SK-N-SH (cell line): ENCODE measurements around the gene KAT2A. TPM values are rescaled to one million over a fixed set of nuclear protein-coding genes. Genes with fewer than 3 reads are reported as not detected.

Experiments
- CTCF ChIA-PET: fragments of 300-600, 350-600 bp; formaldehyde crosslinking; extraction: SDS; loops from one replicate; lab custom pipeline; 2021; lab: Yijun Ruan, JAX
- POLR2A ChIA-PET: fragments of 350-600 bp; sonication (Branson Sonifier 250); formaldehyde crosslinking; extraction: SDS; loops from one replicate; lab custom pipeline; 2020; ENCODE audit warnings: antibody characterized with exemption, inconsistent platforms; lab: Yijun Ruan, JAX
- DNase-seq: peaks from one replicate; pipeline ENCODE4 v3.0.0; 2012
- H2AFZ ChIP-seq: fragments of 200-600 bp; sonication (generic); 2 replicates; pipeline ENCODE4 v1.8.1; 2016; ENCODE audit warnings: antibody characterized with exemption, mild to moderate bottlenecking, low read depth
- H3F3A ChIP-seq: fragments of 200-600 bp; sonication (generic); replicated peaks from 2 replicates; pipeline ENCODE3; 2016; ENCODE audit warnings: antibody characterized with exemption, mild to moderate bottlenecking; ENCODE audit not compliant: insufficient read depth
- H3K27ac ChIP-seq, 2 experiments: fragments of 200-500 bp in 1 of 2; fragments of 200-600 bp in 1 of 2; sonication (Bioruptor generic) in 1 of 2; sonication (generic), shearing (Covaris generic) in 1 of 2; 2 replicates each; pipeline versions ENCODE4 v1.5.1 to v1.6.1; 2014 to 2016; ENCODE audit warnings: low read depth in 2 of 2, inconsistent platforms in 1 of 2, low read length in 1 of 2, mild to moderate bottlenecking in 1 of 2, mixed read lengths in 1 of 2
- H3K27me3 ChIP-seq: fragments of 200-600 bp; sonication (generic), shearing (Covaris generic); 2 replicates; pipeline ENCODE4 v1.6.1; 2016; ENCODE audit warnings: mixed run types; ENCODE audit not compliant: insufficient read depth
- H3K36me3 ChIP-seq, 2 experiments: fragments of 200-500 bp in 1 of 2; fragments of 200-600 bp in 1 of 2; sonication (Bioruptor generic) in 1 of 2; sonication (generic) in 1 of 2; replicated peaks in 1 of 2; 2 replicates each; pipeline versions ENCODE3 to v1.5.1; 2014 to 2016; ENCODE audit warnings: low read length in 1 of 2, mild to moderate bottlenecking in 1 of 2; ENCODE audit not compliant: insufficient read depth in 2 of 2, control insufficient read depth in 1 of 2
- H3K4me1 ChIP-seq, 2 experiments: fragments of 200-500 bp in 1 of 2; fragments of 200-600 bp in 1 of 2; sonication (Bioruptor generic) in 1 of 2; sonication (generic), shearing (Covaris generic) in 1 of 2; 2 replicates each; pipeline versions ENCODE4 v1.5.1 to v1.6.1; 2014 to 2016; ENCODE audit warnings: low read depth in 1 of 2, low read length in 1 of 2, mixed run types in 1 of 2; ENCODE audit not compliant: insufficient read depth in 2 of 2, control insufficient read depth in 1 of 2
- H3K4me2 ChIP-seq: fragments of 200-600 bp; sonication (generic), shearing (Covaris generic); 2 replicates; pipeline ENCODE4 v1.6.1; 2017; ENCODE audit warnings: mixed run types
- H3K4me3 ChIP-seq, 2 experiments: fragments of 200-500 bp in 1 of 2; fragments of 200-600 bp in 1 of 2; sonication (Bioruptor generic) in 1 of 2; sonication (generic), shearing (Covaris generic) in 1 of 2; 2 replicates each; pipeline versions ENCODE4 v1.5.1 to v1.8.1; 2014 to 2016; ENCODE audit warnings: low read depth in 2 of 2, inconsistent platforms in 1 of 2, low read length in 1 of 2, mild to moderate bottlenecking in 1 of 2, mixed read lengths in 1 of 2, moderate library complexity in 1 of 2
- H3K79me2 ChIP-seq: fragments of 200-600 bp; sonication (generic); 2 replicates; pipeline ENCODE4 v1.8.1; 2017; ENCODE audit warnings: mild to moderate bottlenecking; ENCODE audit not compliant: insufficient read depth
- H3K9ac ChIP-seq: fragments of 200-600 bp; sonication (generic); 2 replicates; pipeline ENCODE4 v1.6.1; 2017; ENCODE audit warnings: mixed run types
- H3K9me2 ChIP-seq: fragments of 200-600 bp; sonication (generic); 2 replicates; pipeline ENCODE4 v1.6.1; 2017; ENCODE audit warnings: mixed run types
- H3K9me3 ChIP-seq: fragments of 200-600 bp; sonication (generic); 2 replicates; pipeline ENCODE4 v1.6.1; 2017; ENCODE audit warnings: mixed run types, mild to moderate bottlenecking, moderate library complexity
- H4K20me1 ChIP-seq: fragments of 200-600 bp; sonication (generic); 2 replicates; pipeline ENCODE4 v1.6.1; 2017; ENCODE audit warnings: mild to moderate bottlenecking, mixed run types; ENCODE audit not compliant: insufficient read depth
- EZH2phosphoT487 ChIP-seq: fragments of 200-600 bp; sonication (generic); IDR thresholded peaks from 2 replicates; pipeline ENCODE4 v1.6.1; 2017; ENCODE audit warnings: low read depth, mixed run types, mild to moderate bottlenecking, antibody characterized with exemption, moderate library complexity, borderline replicate concordance
- FOSL2 ChIP-seq: IDR thresholded peaks from 2 replicates; pipeline ENCODE4 v1.4.0; 2012; ENCODE audit warnings: low read depth, mild to moderate bottlenecking, moderate library complexity, borderline replicate concordance
- FOXM1 ChIP-seq: IDR thresholded peaks from 2 replicates; pipeline ENCODE4 v1.4.0; 2012; ENCODE audit warnings: low read depth, mild to moderate bottlenecking
- MEF2A ChIP-seq: IDR thresholded peaks from 2 replicates; pipeline ENCODE4 v1.4.0; 2012; ENCODE audit warnings: low read depth, borderline replicate concordance
- REST ChIP-seq: IDR thresholded peaks from 2 replicates; pipeline ENCODE4 v1.6.1; 2012; ENCODE audit warnings: mild to moderate bottlenecking, low read depth, low read length, moderate library complexity
- RFX5 ChIP-seq: IDR thresholded peaks from 2 replicates; pipeline ENCODE4 v1.6.1; 2012; ENCODE audit warnings: mild to moderate bottlenecking, improper control_type of control experiment, low read length
- SIN3A ChIP-seq: IDR thresholded peaks from 2 replicates; pipeline ENCODE4 v1.6.1; 2012; ENCODE audit warnings: low read depth, mild to moderate bottlenecking, low read length, moderate library complexity, borderline replicate concordance
- SMC3 ChIP-seq: IDR thresholded peaks from 2 replicates; pipeline ENCODE4 v1.6.1; 2012; ENCODE audit warnings: low read depth, low read length, improper control_type of control experiment
- USF1 ChIP-seq: IDR thresholded peaks from 2 replicates; pipeline ENCODE4 v1.4.0; 2012; ENCODE audit warnings: low read depth, borderline replicate concordance
- ZBTB33 ChIP-seq: IDR thresholded peaks from 2 replicates; pipeline ENCODE4 v1.4.0; 2012; ENCODE audit warnings: low read depth, borderline replicate concordance
- WGBS: methylation state at CpG from one replicate; pipeline ENCODE4 v1.1.6; 2017; ENCODE audit warnings: low lambda C conversion rate; 5-methylcytosine and 5-hydroxymethylcytosine counted together
- polyA plus RNA-seq, 3 experiments: library from polyadenylated mRNA; depleted of rRNA; stranded (reverse); fragments of >200 nt; gene quantifications; 2 replicates each; pipeline ENCODE4 v1.2.3, GENCODE V29; 2012
- TF ChIP-seq, protein P1 (sequence below): fragments of 200-600 bp; sonication (generic); IDR thresholded peaks from 2 replicates; pipeline ENCODE4 v1.6.1; 2017; ENCODE audit warnings: antibody characterized with exemption, mild to moderate bottlenecking, moderate library complexity

Gene KAT2A
- polyA plus RNA-seq, 1 of the 3 experiments (the other 2 are of a cell fraction), result 45.1 TPM

- TF ChIP-seq USF1 (no peak), ZBTB33 (no peak), FOXM1 (no peak), MEF2A (no peak), RFX5 (no peak), FOSL2 (no peak)
Measured at GRCh38 chr17:42071810-42072209, 49.4 kb downstream of the KAT2A start (continued).

GRCh38 chr17:42068979-42069378 lies 52.2 kb downstream of the KAT2A start:
- no peak overlapping the region for H3K9ac ChIP-seq
- H3F3A ChIP-seq, result peaks cover 6% of the 10 kb centered on the region
- DNase-seq, result no peak
- H3K4me3 ChIP-seq, result no peak overlapping the region
- H4K20me1 ChIP-seq, result no peaks in the 10 kb centered on the region
- CTCF ChIA-PET, result interaction anchor here (1.6 to 5.3 kb wide), 10 partner anchors 8 to 111 kb away, joined by 5 to 187 read pairs (median 15); partner anchors contain the start of genes DHX58, DNAJC7, NKIRAS2 and ZNF385C
- H2AFZ ChIP-seq, result no peak overlapping the region
- TF ChIP-seq, protein P1, sequence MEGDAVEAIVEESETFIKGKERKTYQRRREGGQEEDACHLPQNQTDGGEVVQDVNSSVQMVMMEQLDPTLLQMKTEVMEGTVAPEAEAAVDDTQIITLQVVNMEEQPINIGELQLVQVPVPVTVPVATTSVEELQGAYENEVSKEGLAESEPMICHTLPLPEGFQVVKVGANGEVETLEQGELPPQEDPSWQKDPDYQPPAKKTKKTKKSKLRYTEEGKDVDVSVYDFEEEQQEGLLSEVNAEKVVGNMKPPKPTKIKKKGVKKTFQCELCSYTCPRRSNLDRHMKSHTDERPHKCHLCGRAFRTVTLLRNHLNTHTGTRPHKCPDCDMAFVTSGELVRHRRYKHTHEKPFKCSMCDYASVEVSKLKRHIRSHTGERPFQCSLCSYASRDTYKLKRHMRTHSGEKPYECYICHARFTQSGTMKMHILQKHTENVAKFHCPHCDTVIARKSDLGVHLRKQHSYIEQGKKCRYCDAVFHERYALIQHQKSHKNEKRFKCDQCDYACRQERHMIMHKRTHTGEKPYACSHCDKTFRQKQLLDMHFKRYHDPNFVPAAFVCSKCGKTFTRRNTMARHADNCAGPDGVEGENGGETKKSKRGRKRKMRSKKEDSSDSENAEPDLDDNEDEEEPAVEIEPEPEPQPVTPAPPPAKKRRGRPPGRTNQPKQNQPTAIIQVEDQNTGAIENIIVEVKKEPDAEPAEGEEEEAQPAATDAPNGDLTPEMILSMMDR, result no peak
- no peak for TF ChIP-seq REST
- TF ChIP-seq SIN3A, result no peak
- TF ChIP-seq MEF2A, result no peak
- no peak for TF ChIP-seq FOXM1
- no peak for TF ChIP-seq EZH2phosphoT487
- no peak for TF ChIP-seq FOSL2
- TF ChIP-seq SMC3, result no peak
- no peaks in the 10 kb centered on the region for H3K27me3 ChIP-seq
- H3K4me2 ChIP-seq, result no peak overlapping the region
- no peaks in the 10 kb centered on the region for H3K36me3 ChIP-seq
- H3K27ac ChIP-seq, result no peak overlapping the region
- 73% methylated on average over 3 of the region's 3 CpGs for WGBS
- H3K9me3 ChIP-seq, result no peaks in the 10 kb centered on the region
- H3K9me2 ChIP-seq, result no peaks in the 10 kb centered on the region
- POLR2A ChIA-PET, result no interaction called here
- H3K4me1 ChIP-seq, result peaks cover 0 to 12% of the 10 kb centered on the region in 2 experiments; a peak in 1 of 4 replicates
- no peaks in the 10 kb centered on the region for H3K79me2 ChIP-seq
